Fibroblast of lung (primary cell): ENCODE measurements around the gene ARSG. TPM values are rescaled to one million over a fixed set of nuclear protein-coding genes. Genes with fewer than 3 reads are reported as not detected.

ENCODE experiments used
- DNase-seq, 2 donors: peaks; one replicate each; pipeline versions ENCODE4 v3.0.0 to v3.0.0-alpha.2; 2010; ENCODE audit warnings: low read depth in 2 of 2
- H2AFZ ChIP-seq: 2 replicates; pipeline ENCODE4 v1.5.1; 2012; ENCODE audit warnings: low read length, control low read depth, inconsistent platforms
- H3K27ac ChIP-seq: 2 replicates; pipeline ENCODE4 v1.5.1; 2011; ENCODE audit warnings: low read length, control low read depth; ENCODE audit not compliant: insufficient read depth
- H3K27me3 ChIP-seq: 2 replicates; pipeline ENCODE4 v1.5.1; 2011; ENCODE audit warnings: mild to moderate bottlenecking, low read length; ENCODE audit not compliant: control insufficient read depth, insufficient read depth
- H3K36me3 ChIP-seq: 2 replicates; pipeline ENCODE4 v1.5.1; 2011; ENCODE audit warnings: low read length; ENCODE audit not compliant: control insufficient read depth, insufficient read depth
- H3K4me1 ChIP-seq: 2 replicates; pipeline ENCODE4 v1.5.1; 2011; ENCODE audit warnings: low read length; ENCODE audit not compliant: control insufficient read depth, insufficient read depth; ENCODE audit errors: extremely low read depth
- H3K4me2 ChIP-seq: 2 replicates; pipeline ENCODE4 v1.5.1; 2011; ENCODE audit warnings: low read length, control low read depth; ENCODE audit not compliant: insufficient read depth; ENCODE audit errors: extremely low read depth
- H3K4me3 ChIP-seq, 4 experiments: fragments of 200-600 bp in 1 of 4; sonication (generic) in 1 of 4; replicated peaks in 1 of 4; 2 replicates each; pipeline ENCODE4 v1.5.1; 2011 to 2016; ENCODE audit warnings: low read length in 4 of 4, low read depth in 3 of 4, mild to moderate bottlenecking in 3 of 4, control low read depth in 2 of 4, inconsistent platforms in 1 of 4, mixed read lengths in 1 of 4; ENCODE audit not compliant: insufficient read depth in 1 of 4; ENCODE audit errors: control extremely low read depth in 1 of 4
- H3K79me2 ChIP-seq: 2 replicates; pipeline ENCODE4 v1.5.1; 2012; ENCODE audit warnings: mild to moderate bottlenecking, low read length, inconsistent platforms; ENCODE audit not compliant: control insufficient read depth, insufficient read depth
- H3K9ac ChIP-seq: 2 replicates; pipeline ENCODE4 v1.5.1; 2011; ENCODE audit warnings: mild to moderate bottlenecking, low read length, control low read depth; ENCODE audit not compliant: insufficient read depth
- H3K9me3 ChIP-seq: 2 replicates; pipeline ENCODE4 v1.5.1; 2012; ENCODE audit warnings: low read depth, low read length; ENCODE audit not compliant: control insufficient read depth, insufficient read depth
- H4K20me1 ChIP-seq: 2 replicates; pipeline ENCODE4 v1.5.1; 2011; ENCODE audit warnings: low read length; ENCODE audit not compliant: control insufficient read depth, insufficient read depth; ENCODE audit errors: extremely low read depth
- CTCF ChIP-seq, 2 donors: IDR thresholded peaks in 1 of 2; conservative IDR thresholded peaks in 1 of 2; 1 replicate in 1 of 2; 2 replicates in 1 of 2; pipeline ENCODE4 v1.5.1; 2011 to 2012; ENCODE audit warnings: low read length in 2 of 2, control low read depth in 1 of 2, inconsistent platforms in 1 of 2, low read depth in 1 of 2, mild to moderate bottlenecking in 1 of 2
- EZH2 ChIP-seq: IDR thresholded peaks from 2 replicates; pipeline ENCODE4 v1.5.1; 2012; ENCODE audit warnings: low read length, control low read depth, mild to moderate bottlenecking; ENCODE audit errors: missing control alignments
- polyA plus RNA-seq, 2 donors: library from polyadenylated mRNA; depleted of rRNA in 1 of 2; stranded (reverse) in 1 of 2; unstranded in 1 of 2; fragments of >200 nt; gene quantifications; 2 replicates each; pipeline ENCODE4 v1.2.1, GENCODE V29; 2011 to 2012; ENCODE audit warnings: missing spikeins in 1 of 2
- total RNA-seq: library from RNA; depleted of rRNA; stranded (reverse); fragments of >200 nt; gene quantifications from 2 replicates; pipeline ENCODE4 v1.2.1, GENCODE V29; 2014

Gene ARSG
- total and polyA plus RNA-seq, 2 donors (not counting 1 experiment from before 2014, with no cell fraction given), result 3.5 to 8.1 TPM

- no peak for DNase-seq
- H3K4me2 ChIP-seq, result no peak overlapping the region
Observed at GRCh38 chr17:68324114-68324513, 32.8 kb downstream of the ARSG start.

GRCh38 chr17:68324654-68325336, 33.5 kb downstream of the ARSG start:
- Histone ChIP-seq H3K36me3 (no peaks in the 10 kb centered on the region), H2AFZ (no peak overlapping the region), H3K4me3 (no peak overlapping the region), H3K27ac (no peak overlapping the region), H4K20me1 (no peaks in the 10 kb centered on the region), H3K27me3 (no peaks in the 10 kb centered on the region), H3K4me1 (no peaks in the 10 kb centered on the region), H3K9me3 (no peaks in the 10 kb centered on the region), H3K4me2 (no peak overlapping the region), H3K79me2 (no peaks in the 10 kb centered on the region), H3K9ac (no peak overlapping the region)
- TF ChIP-seq EZH2, result no peak
- TF ChIP-seq CTCF (conservative IDR thresholded peaks at IDR 0.05 in 1 of 2, IDR thresholded peaks at IDR 0.05 in 1 of 2; ENCODE audit: low read depth in 1 of 2, low read length in 2 of 2), result no peak
- DNase-seq, result no peak

More at GRCh38 chr17:68324114-68324513, 32.8 kb downstream of the ARSG start:
- Histone ChIP-seq H3K4me3 (no peak overlapping the region), H3K79me2 (no peaks in the 10 kb centered on the region), H2AFZ (no peak overlapping the region), H3K4me1 (no peaks in the 10 kb centered on the region), H3K27me3 (no peaks in the 10 kb centered on the region), H3K36me3 (no peaks in the 10 kb centered on the region), H3K27ac (no peak overlapping the region), H3K9me3 (no peaks in the 10 kb centered on the region), H4K20me1 (no peaks in the 10 kb centered on the region), H3K9ac (no peak overlapping the region)
- TF ChIP-seq CTCF (conservative IDR thresholded peaks at IDR 0.05 in 1 of 2, IDR thresholded peaks at IDR 0.05 in 1 of 2; ENCODE audit: low read depth in 1 of 2, low read length in 2 of 2) (no peak), EZH2 (no peak)

- Histone ChIP-seq H3K9ac (no peak overlapping the region), H3K36me3 (no peaks in the 10 kb centered on the region), H4K20me1 (no peaks in the 10 kb centered on the region), H3K27ac (no peak overlapping the region), H2AFZ (no peak overlapping the region), H3K4me1 (no peaks in the 10 kb centered on the region), H3K4me3 (no peak overlapping the region), H3K9me3 (no peaks in the 10 kb centered on the region), H3K79me2 (no peaks in the 10 kb centered on the region), H3K4me2 (no peak overlapping the region), H3K27me3 (no peaks in the 10 kb centered on the region)
- TF ChIP-seq CTCF (conservative IDR thresholded peaks at IDR 0.05 in 1 of 2, IDR thresholded peaks at IDR 0.05 in 1 of 2; ENCODE audit: low read depth in 1 of 2, low read length in 2 of 2) (no peak), EZH2 (no peak)
- DNase-seq, result no peak
Observed at GRCh38 chr17:68325961-68326360, 34.7 kb downstream of the ARSG start.
